CD4-positive, alpha-beta T cell (primary cell): Measurements from ENCODE around the gene FBXO24. TPM values are rescaled to one million over a fixed set of nuclear protein-coding genes. Genes with fewer than 3 reads are reported as not detected.

Source experiments
- ATAC-seq: fragments of 200-7000 bp; cut with Tn5 transposase; one replicate; pipeline ENCODE4 v1.10.0; 2022; ENCODE audit warnings: mild to moderate bottlenecking; ENCODE audit not compliant: poor library complexity
- CTCF ChIA-PET: fragments of 350-600 bp; sonication (Branson Sonifier 250); formaldehyde crosslinking; loops from one replicate; lab custom pipeline; 2021; ENCODE audit warnings: antibody characterized with exemption, inconsistent platforms; lab: Charles Lee
- POLR2A ChIA-PET: fragments of 350-600 bp; sonication (Branson Sonifier 250); formaldehyde crosslinking; loops from one replicate; lab custom pipeline; 2021; ENCODE audit warnings: antibody characterized with exemption, inconsistent platforms; lab: Charles Lee
- DNase-seq, 14 experiments: peaks; one replicate each; pipeline ENCODE4 v3.0.0-alpha.2; 2013 to 2020; ENCODE audit warnings: mixed read lengths in 2 of 14
- H3K27ac ChIP-seq, 2 donors: one replicate each; pipeline versions ENCODE4 v1.5.1 to v1.7.0; 2013; ENCODE audit warnings: low read length in 2 of 2, low read depth in 1 of 2, mild to moderate bottlenecking in 1 of 2
- H3K27me3 ChIP-seq, 2 experiments: 1 replicate in 1 of 2; 2 replicates in 1 of 2; pipeline versions ENCODE4 v1.6.1 to v1.7.0; 2013; ENCODE audit warnings: low read length in 2 of 2, control low read depth in 1 of 2, mild to moderate bottlenecking in 1 of 2, moderate library complexity in 1 of 2; ENCODE audit not compliant: insufficient read depth in 2 of 2, control insufficient read depth in 1 of 2
- H3K36me3 ChIP-seq: one replicate; pipeline ENCODE4 v1.6.1; 2013; ENCODE audit warnings: low read length, control low read depth; ENCODE audit not compliant: insufficient read depth
- H3K4me1 ChIP-seq: one replicate; pipeline ENCODE4 v1.6.1; 2013; ENCODE audit warnings: low read length, control low read depth; ENCODE audit not compliant: insufficient read depth
- H3K4me3 ChIP-seq: one replicate; pipeline ENCODE4 v1.5.1; 2013; ENCODE audit warnings: mild to moderate bottlenecking, low read length, moderate library complexity
- H3K9me3 ChIP-seq, 2 experiments: 1 replicate in 1 of 2; 2 replicates in 1 of 2; pipeline versions ENCODE4 v1.6.1 to v1.7.0; 2013; ENCODE audit warnings: low read length in 2 of 2, mild to moderate bottlenecking in 2 of 2, control low read depth in 1 of 2, moderate library complexity in 1 of 2; ENCODE audit not compliant: control insufficient read depth in 1 of 2, insufficient read depth in 1 of 2
- H3K27ac Mint-ChIP-seq: one replicate; pipeline ENCODE4 v1.8.0; 2020; ENCODE audit warnings: mixed read lengths
- H3K27me3 Mint-ChIP-seq: one replicate; pipeline ENCODE4 v1.8.0; 2021; ENCODE audit warnings: mixed read lengths
- H3K36me3 Mint-ChIP-seq: one replicate; pipeline ENCODE4 v1.8.0; 2021; ENCODE audit warnings: low read depth, mixed read lengths
- H3K4me1 Mint-ChIP-seq: one replicate; pipeline ENCODE4 v1.8.0; 2021; ENCODE audit warnings: low read depth, mixed read lengths
- H3K4me3 Mint-ChIP-seq: one replicate; pipeline ENCODE4 v1.8.0; 2020; ENCODE audit warnings: mild to moderate bottlenecking, mixed read lengths
- H3K9me3 Mint-ChIP-seq: one replicate; pipeline ENCODE4 v1.8.0; 2020; ENCODE audit warnings: mixed read lengths
- intact Hi-C, 2 experiments: fragments of 100-400 bp; cut with DNase I in 1 of 2; cut with micrococcal nuclease in 1 of 2; formaldehyde crosslinking; loops; one replicate each; pipeline versions ENCODE4 v1.15.1 to v1.9.0; 2023 to 2025; cut with DNase I, micrococcal nuclease
- total RNA-seq, 174 experiments: library from RNA in 2 of 174; stranded (reverse) in 2 of 174; gene quantifications; one replicate each; pipeline ENCODE4 v1.2.3 and lab custom pipeline; 2021 to 2026
- TF ChIP-seq, protein P1 (sequence below): fragments of 200-600 bp; IDR thresholded peaks from one replicate; pipeline ENCODE4 v1.8.0; 2022; ENCODE audit warnings: antibody characterized with exemption, mild to moderate bottlenecking

FBXO24 gene
- total RNA-seq, 2 experiments from 2014 or later, result 0.66 to 0.78 TPM

DNA sequence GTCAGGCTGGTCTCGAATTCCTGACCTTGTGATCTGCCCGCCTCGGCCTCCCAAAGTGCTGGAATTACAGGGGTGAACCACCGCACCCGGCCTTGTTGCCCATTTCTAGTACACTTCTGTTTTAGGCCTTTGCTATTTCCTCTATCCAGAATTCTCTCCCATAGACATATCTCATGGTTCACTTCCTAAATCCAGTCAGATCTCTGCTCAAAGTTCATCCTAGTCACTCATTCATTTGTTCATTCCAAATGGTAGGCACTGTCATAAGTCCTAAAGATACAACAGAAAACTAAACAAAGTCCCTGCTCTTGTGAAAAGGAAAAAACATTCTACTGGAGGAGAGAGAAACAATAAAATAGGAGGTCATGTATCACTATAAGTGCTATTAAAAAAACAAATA is 23.8 kb downstream of the FBXO24 start:
- no peaks in the 10 kb centered on the region for H3K27me3 ChIP-seq
- H3K4me3 ChIP-seq, result no peak overlapping the region
- Mint-ChIP-seq H3K4me3 (peak overlapping the region; percentile 81), H3K4me1 (peaks cover 38% of the 10 kb centered on the region), H3K27me3 (no peaks in the 10 kb centered on the region), H3K9me3 (no peaks in the 10 kb centered on the region), H3K27ac (peak overlapping the region; percentile 97), H3K36me3 (peaks cover 5% of the 10 kb centered on the region)
- CTCF ChIA-PET, result interaction anchor here (1.0 kb wide), 1 partner anchor 102 kb away, joined by 3 read pairs; no protein-coding TSS in a partner anchor
- no peak overlapping the region for H3K27ac ChIP-seq
- H3K4me1 ChIP-seq, result peaks cover 37% of the 10 kb centered on the region
- no peaks in the 10 kb centered on the region for H3K9me3 ChIP-seq
- peaks cover 2% of the 10 kb centered on the region for H3K36me3 ChIP-seq
- DNase-seq (no peak), ATAC-seq (no peak)
- TF ChIP-seq, protein P1, sequence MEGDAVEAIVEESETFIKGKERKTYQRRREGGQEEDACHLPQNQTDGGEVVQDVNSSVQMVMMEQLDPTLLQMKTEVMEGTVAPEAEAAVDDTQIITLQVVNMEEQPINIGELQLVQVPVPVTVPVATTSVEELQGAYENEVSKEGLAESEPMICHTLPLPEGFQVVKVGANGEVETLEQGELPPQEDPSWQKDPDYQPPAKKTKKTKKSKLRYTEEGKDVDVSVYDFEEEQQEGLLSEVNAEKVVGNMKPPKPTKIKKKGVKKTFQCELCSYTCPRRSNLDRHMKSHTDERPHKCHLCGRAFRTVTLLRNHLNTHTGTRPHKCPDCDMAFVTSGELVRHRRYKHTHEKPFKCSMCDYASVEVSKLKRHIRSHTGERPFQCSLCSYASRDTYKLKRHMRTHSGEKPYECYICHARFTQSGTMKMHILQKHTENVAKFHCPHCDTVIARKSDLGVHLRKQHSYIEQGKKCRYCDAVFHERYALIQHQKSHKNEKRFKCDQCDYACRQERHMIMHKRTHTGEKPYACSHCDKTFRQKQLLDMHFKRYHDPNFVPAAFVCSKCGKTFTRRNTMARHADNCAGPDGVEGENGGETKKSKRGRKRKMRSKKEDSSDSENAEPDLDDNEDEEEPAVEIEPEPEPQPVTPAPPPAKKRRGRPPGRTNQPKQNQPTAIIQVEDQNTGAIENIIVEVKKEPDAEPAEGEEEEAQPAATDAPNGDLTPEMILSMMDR, result no peak
- POLR2A ChIA-PET, result no interaction called here
- intact Hi-C loops, result loop anchor here in 1 of 2 experiments (5.0 kb wide), 1 partner anchor 82 kb away; the partner anchor contains the start of gene GIGYF1

DNA sequence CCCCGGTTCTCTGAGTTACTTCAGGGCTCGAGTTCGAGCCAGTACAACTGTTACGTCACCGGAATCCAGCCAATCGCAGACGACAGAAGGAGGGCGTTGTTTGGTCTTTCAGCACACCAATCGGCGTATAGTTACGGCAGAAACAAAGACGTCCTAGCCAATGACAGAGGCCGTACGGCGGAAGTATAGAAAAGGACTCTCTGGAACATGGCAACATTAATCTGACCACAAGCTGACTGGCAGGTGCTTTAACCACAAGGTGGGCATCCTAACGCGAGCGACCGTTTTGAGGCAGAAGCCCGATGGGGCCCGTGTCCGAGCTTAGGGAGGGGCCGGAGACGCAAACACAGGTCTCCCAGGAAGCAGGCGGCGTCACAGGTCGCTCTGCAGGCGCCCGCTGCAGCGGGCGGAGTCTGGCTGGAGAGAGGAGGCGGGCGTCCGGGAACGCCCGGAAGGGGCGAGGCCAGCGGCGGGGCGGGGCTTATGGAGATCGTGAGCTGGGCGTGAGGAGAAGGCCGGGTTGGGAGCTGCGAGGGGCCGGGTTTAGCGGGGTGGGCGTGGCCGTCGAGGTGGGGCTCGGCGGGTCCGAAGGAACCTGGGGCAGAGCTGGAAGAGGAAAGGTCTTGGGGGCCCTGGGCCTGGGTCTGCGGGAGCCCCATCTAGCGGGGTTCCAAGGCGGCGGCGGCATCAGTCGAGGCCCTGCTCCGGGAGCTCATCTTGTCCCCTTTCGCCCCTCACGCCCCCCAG is 26.0 kb downstream of the FBXO24 start, which contains the start of gene MOSPD3:
MOSPD3 (plus strand) TSS at position 558 of the 747 bp plus-strand sequence. CDS start 252 bp downstream, outside the sequence.
- intact Hi-C loops, result loop anchor here (1.0 to 5.0 kb wide), 5 partner anchors 15 to 80 kb away; partner anchors contain the start of genes FBXO24 (in 1 of the 2), GIGYF1 (in 1 of the 2), GNB2 (in 1 of the 2) and LRCH4 (in 1 of the 2)
- Mint-ChIP-seq H3K27ac (peak within 1 kb of the TSS; percentile 97), H3K4me3 (peak within 1 kb of the TSS; percentile 94), H3K27me3 (no peaks in the 10 kb centered on the region), H3K36me3 (peaks cover 5% of the 10 kb centered on the region), H3K4me1 (peaks cover 31% of the 10 kb centered on the region), H3K9me3 (no peaks in the 10 kb centered on the region)
- DNase-seq, result peak; percentile 95 to 99 (median 98)
- TF ChIP-seq, protein P1, result no peak
- peaks cover 8% of the 10 kb centered on the region for H3K36me3 ChIP-seq
- no peaks in the 10 kb centered on the region for H3K9me3 ChIP-seq
- peaks cover 27% of the 10 kb centered on the region for H3K4me1 ChIP-seq
- peak; percentile 87 for ATAC-seq
- CTCF ChIA-PET, result interaction anchor here (1.3 to 3.5 kb wide), 8 partner anchors 15 to 93 kb away, joined by 3 to 22 read pairs (median 9); partner anchors contain the start of genes FBXO24, LRCH4 and POP7
- H3K27me3 ChIP-seq, result no peaks in the 10 kb centered on the region
- peak within 1 kb of the TSS; percentile 62 for H3K4me3 ChIP-seq
- H3K27ac ChIP-seq, result peak within 1 kb of the TSS; percentile 78 to 92
- POLR2A ChIA-PET, result interaction anchor here (0.5 to 3.3 kb wide), 36 partner anchors 8 to 1174 kb away, joined by 3 to 113 read pairs (median 5); partner anchors contain the start of genes ACTL6B, AGFG2, CPSF4 and FBXO24

DNA sequence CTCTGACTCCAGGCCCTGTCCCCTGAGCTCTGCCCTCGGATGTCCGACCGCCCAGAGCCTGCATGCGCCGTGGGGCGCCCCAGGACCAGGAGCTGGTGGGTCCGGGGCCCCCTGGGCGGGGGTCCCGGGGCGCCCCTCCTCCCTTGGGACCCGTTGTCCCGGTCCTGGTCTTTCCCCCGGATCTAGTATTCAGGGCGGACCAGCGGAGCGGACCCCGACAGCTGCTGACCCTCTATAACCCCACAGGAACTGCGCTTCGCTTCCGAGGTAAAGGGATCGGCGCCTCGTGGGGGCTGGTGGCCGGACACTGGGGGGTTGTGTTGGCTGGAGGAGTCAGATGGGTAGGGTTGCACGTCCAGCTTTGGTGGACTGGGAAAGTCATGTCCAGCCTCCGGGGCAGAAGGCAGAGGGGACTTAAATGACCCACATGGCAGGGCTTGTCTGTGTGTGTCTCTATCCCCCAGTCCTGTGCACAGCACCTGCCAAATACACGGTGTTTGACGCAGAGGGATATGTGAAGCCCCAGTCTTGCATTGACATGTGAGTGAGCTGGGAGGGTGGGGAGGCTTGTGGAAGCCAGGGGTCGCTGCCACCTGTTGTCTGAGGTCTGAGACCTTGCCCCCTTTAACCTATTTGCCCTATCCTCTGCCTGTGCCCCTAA is 26.7 kb downstream of the FBXO24 start:
- Histone ChIP-seq H3K36me3 (peaks cover 8% of the 10 kb centered on the region), H3K4me1 (peaks cover 27% of the 10 kb centered on the region), H3K4me3 (peak overlapping the region; percentile 62), H3K9me3 (no peaks in the 10 kb centered on the region), H3K27ac (peak overlapping the region in 1 of 2 donors; percentile 78), H3K27me3 (no peaks in the 10 kb centered on the region)
- Mint-ChIP-seq H3K27ac (peak overlapping the region; percentile 97), H3K36me3 (peaks cover 5% of the 10 kb centered on the region), H3K27me3 (no peaks in the 10 kb centered on the region), H3K4me1 (peaks cover 25% of the 10 kb centered on the region), H3K9me3 (no peaks in the 10 kb centered on the region), H3K4me3 (peak overlapping the region; percentile 94)
- ChIA-PET POLR2A (interaction anchor here (0.5 to 3.3 kb wide), 35 partner anchors 8 to 1174 kb away, joined by 3 to 113 read pairs (median 5); partner anchors contain the start of genes ACTL6B, AGFG2, CPSF4 and FBXO24), CTCF (interaction anchor here (1.1 to 3.5 kb wide), 9 partner anchors 11 to 93 kb away, joined by 3 to 22 read pairs (median 8); partner anchors contain the start of genes FBXO24, LRCH4 and POP7)
- intact Hi-C loops, result loop anchor here (1.0 to 5.0 kb wide), 5 partner anchors 14 to 79 kb away; partner anchors contain the start of genes FBXO24 (in 1 of the 2), GIGYF1 (in 1 of the 2), GNB2 (in 1 of the 2) and LRCH4 (in 1 of the 2)
- TF ChIP-seq, protein P1, result no peak
- ATAC-seq, result peak; percentile 7
- peak in 8 of 14 experiments; percentile 22 to 67 (median 38) for DNase-seq
